RWPE1 (cell line): ENCODE data around the gene ST7L.

Source experiments
- CTCF ChIA-PET: fragments of 350-600 bp; sonication (Branson Sonifier 250); formaldehyde crosslinking; extraction: SDS; loops from one replicate; lab custom pipeline; 2021; lab: Yijun Ruan, JAX
- POLR2A ChIA-PET: fragments of 400-600 bp; formaldehyde crosslinking; extraction: SDS; loops from one replicate; lab custom pipeline; 2020; ENCODE audit warnings: antibody characterized with exemption; ENCODE audit not compliant: low non-redundant PET; lab: Yijun Ruan, JAX
- DNase-seq: peaks from one replicate; pipeline ENCODE4 v3.0.0; 2012; ENCODE audit warnings: low spot score
- H3K27ac ChIP-seq: fragments of 450-650 bp; 2 replicates; pipeline ENCODE4 v1.5.1; 2017
- TF ChIP-seq, protein P1 (sequence below): fragments of 450-650 bp; conservative IDR thresholded peaks from 2 replicates; pipeline ENCODE4 v1.5.1; 2017; ENCODE audit warnings: low read depth, mild to moderate bottlenecking

The ST7L gene

DNA sequence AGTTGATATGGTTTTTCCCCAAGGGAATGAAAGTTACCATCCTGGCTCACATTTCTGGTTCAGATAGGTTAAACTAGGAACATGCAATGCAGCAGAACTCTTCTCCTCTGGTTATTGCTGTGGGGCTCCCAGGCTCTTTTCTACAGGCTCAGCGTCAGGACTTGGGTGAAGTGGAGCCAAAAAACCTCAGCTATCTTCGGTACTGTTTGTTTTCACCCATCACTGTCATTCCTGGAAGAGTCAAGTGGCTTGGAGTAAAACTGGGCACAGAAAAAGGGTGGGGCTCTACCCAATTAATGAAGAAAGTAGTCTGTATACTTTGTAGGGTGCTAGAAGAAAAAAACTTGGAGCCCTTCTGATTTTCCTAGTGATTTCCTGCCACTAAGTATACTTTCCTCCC is 100.8 kb downstream of the ST7L start:
- TF ChIP-seq, protein P1, sequence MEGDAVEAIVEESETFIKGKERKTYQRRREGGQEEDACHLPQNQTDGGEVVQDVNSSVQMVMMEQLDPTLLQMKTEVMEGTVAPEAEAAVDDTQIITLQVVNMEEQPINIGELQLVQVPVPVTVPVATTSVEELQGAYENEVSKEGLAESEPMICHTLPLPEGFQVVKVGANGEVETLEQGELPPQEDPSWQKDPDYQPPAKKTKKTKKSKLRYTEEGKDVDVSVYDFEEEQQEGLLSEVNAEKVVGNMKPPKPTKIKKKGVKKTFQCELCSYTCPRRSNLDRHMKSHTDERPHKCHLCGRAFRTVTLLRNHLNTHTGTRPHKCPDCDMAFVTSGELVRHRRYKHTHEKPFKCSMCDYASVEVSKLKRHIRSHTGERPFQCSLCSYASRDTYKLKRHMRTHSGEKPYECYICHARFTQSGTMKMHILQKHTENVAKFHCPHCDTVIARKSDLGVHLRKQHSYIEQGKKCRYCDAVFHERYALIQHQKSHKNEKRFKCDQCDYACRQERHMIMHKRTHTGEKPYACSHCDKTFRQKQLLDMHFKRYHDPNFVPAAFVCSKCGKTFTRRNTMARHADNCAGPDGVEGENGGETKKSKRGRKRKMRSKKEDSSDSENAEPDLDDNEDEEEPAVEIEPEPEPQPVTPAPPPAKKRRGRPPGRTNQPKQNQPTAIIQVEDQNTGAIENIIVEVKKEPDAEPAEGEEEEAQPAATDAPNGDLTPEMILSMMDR, result no peak
- H3K27ac ChIP-seq, result no peak overlapping the region
- DNase-seq, result no peak
- POLR2A ChIA-PET, result no interaction called here
- CTCF ChIA-PET, result interaction anchor here (0.6 kb wide), 1 partner anchor 285 kb away, joined by 16 read pairs; no protein-coding TSS in a partner anchor

- ChIA-PET POLR2A (no interaction called here), CTCF (interaction anchor here (0.6 kb wide), 1 partner anchor 285 kb away, joined by 16 read pairs; no protein-coding TSS in a partner anchor)
- DNase-seq, result no peak
- H3K27ac ChIP-seq, result no peak overlapping the region
- TF ChIP-seq, protein P1, result no peak
Observed at GRCh38 chr1:112517646-112518045, 101.3 kb downstream of the ST7L start.

- ChIA-PET POLR2A (no interaction called here), CTCF (no interaction called here)
- no peak overlapping the region for H3K27ac ChIP-seq
- peak; percentile 51 for DNase-seq
- TF ChIP-seq, protein P1, result no peak
Observed at GRCh38 chr1:112517231-112517630, 101.7 kb downstream of the ST7L start.

DNA sequence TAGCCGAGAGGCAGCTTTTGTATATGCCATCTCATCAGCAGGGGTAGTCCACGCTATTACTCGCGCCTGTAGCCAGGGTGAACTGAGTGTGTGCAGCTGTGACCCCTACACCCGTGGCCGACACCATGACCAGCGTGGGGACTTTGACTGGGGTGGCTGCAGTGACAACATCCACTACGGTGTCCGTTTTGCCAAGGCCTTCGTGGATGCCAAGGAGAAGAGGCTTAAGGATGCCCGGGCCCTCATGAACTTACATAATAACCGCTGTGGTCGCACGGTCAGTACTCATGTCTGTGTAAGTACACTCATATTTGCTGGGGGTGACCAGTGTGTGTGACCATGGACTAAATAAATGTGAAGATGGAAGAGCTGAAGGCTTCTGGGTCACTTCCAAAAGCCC is 102.8 kb downstream of the ST7L start:
- CTCF ChIA-PET, result no interaction called here
- TF ChIP-seq, protein P1, result no peak
- H3K27ac ChIP-seq, result no peak overlapping the region
- POLR2A ChIA-PET, result no interaction called here
- no peak for DNase-seq

- no peak for DNase-seq
- POLR2A ChIA-PET, result no interaction called here
- no peak overlapping the region for H3K27ac ChIP-seq
- CTCF ChIA-PET, result no interaction called here
- TF ChIP-seq, protein P1, result no peak
Observed at GRCh38 chr1:112515311-112516009, 103.5 kb downstream of the ST7L start.

GRCh38 chr1:112514901-112515300 is 104.0 kb downstream of the ST7L start:
- ChIA-PET CTCF (no interaction called here), POLR2A (no interaction called here)
- TF ChIP-seq, protein P1, result no peak
- H3K27ac ChIP-seq, result no peak overlapping the region
- no peak for DNase-seq
